ENCODE measurements around the gene GNG14.
"Not testable (repeated sequence)": the region's sequence is repeated elsewhere in the genome, so short reads cannot be mapped to it uniquely, and the experiment has no call there.

Gene GNG14

DNA sequence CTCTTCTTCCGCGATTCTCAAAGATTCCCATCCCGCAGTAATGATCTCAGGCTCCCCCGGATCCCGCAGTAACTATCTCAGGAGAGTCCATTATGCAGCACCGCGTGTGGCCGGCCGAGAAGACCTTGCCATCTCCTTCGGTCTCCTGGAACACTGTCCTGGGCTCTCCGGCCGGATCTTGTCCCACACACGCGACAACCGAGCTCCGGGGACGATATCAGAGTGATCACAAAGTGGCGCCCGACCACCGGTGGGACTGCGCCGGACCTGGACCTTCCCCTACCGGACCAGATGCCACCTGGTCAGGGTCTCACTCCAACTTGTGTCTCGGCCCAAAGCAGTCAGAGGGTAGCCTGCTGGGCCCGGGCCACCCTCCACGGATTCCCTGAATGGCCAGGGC is 45.3 kb upstream of the GNG14 start:
- Histone ChIP-seq H2BK15ac (ENCODE audit: low read depth, poor library complexity, severe bottlenecking) (no peak overlapping the region), H3K79me1 (replicated peaks; ENCODE audit: low read length, poor library complexity, severe bottlenecking) (no peaks in the 10 kb centered on the region), H3K4me3 (ENCODE audit: insufficient read depth in 1 of 2, low read depth in 1 of 2, low read length in 2 of 2) (peak overlapping the region in 1 of 2 experiments; percentile 8), H2BK120ac (ENCODE audit: low read depth, low read length) (no peak overlapping the region), H2BK5ac (ENCODE audit: low read depth, low read length, poor library complexity, severe bottlenecking) (no peak overlapping the region), H2AK5ac (ENCODE audit: low read length, severe bottlenecking) (no peak overlapping the region), H3K27me3 (ENCODE audit: control insufficient read depth in 1 of 2, insufficient read depth in 1 of 2, low read length in 2 of 2) (no peaks in the 10 kb centered on the region), H3K27ac (ENCODE audit: low read length, poor library complexity, severe bottlenecking) (no peak overlapping the region), H3K9ac (ENCODE audit: low read length) (no peak overlapping the region), H2BK12ac (ENCODE audit: low read length in 2 of 2) (no peak overlapping the region), H3K4ac (ENCODE audit: low read depth in 1 of 2, low read length in 2 of 2) (no peak overlapping the region), H3K18ac (ENCODE audit: low read depth in 1 of 2, low read length in 2 of 2) (no peak overlapping the region), H3K4me1 (ENCODE audit: control insufficient read depth, insufficient read depth, low read depth, low read length) (peaks cover 6% of the 10 kb centered on the region), H3K23ac (ENCODE audit: low read length in 2 of 2) (no peak overlapping the region), H4K8ac (ENCODE audit: low read length) (no peak overlapping the region), H3K4me2 (ENCODE audit: low read length, poor library complexity, severe bottlenecking) (no peak overlapping the region), H4K91ac (ENCODE audit: low read length) (no peak overlapping the region), H3K14ac (ENCODE audit: low read length in 2 of 2) (no peak overlapping the region), H2AFZ (ENCODE audit: low read depth, low read length) (no peak overlapping the region), H3K9me3 (ENCODE audit: control insufficient read depth, low read length) (no peaks in the 10 kb centered on the region), H3K36me3 (ENCODE audit: control insufficient read depth in 1 of 2, insufficient read depth in 2 of 2, low read depth in 1 of 2, low read length in 2 of 2) (peaks cover 0 to 9% of the 10 kb centered on the region in 2 experiments)
- WGBS, result 96% methylated on average over 26 of the region's 26 CpGs
- no peak for DNase-seq

DNA sequence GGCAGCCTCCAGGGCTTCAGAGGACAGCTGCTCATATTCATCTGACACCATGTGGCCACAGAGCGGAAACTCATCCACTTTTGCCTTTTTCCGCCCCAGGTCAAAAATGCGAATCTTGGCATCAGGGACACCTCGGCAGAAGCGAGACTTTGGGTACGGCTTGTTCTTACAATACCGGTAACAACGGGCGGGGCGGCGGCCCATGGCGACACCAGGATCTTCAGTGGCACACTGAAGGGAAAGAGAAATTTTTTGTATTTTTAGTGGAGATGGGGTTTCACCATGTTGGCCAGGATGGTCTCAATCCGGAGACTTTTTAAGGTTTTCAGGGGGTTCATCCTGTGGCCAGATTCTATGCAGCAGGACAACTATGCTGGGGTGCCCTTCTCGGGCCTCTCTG is 44.1 kb upstream of the GNG14 start:
- not testable (repeated sequence) for H4K8ac ChIP-seq (ENCODE audit: low read length); H3K14ac ChIP-seq (ENCODE audit: low read length in 2 of 2); H2BK12ac ChIP-seq (ENCODE audit: low read length in 2 of 2); H3K23ac ChIP-seq (ENCODE audit: low read length in 2 of 2); H3K9me3 ChIP-seq (ENCODE audit: control insufficient read depth, low read length); H3K9ac ChIP-seq (ENCODE audit: low read length); H3K4me2 ChIP-seq (ENCODE audit: low read length, poor library complexity, severe bottlenecking); H3K4me1 ChIP-seq (ENCODE audit: control insufficient read depth, insufficient read depth, low read depth, low read length); H3K4me3 ChIP-seq (ENCODE audit: insufficient read depth in 1 of 2, low read depth in 1 of 2, low read length in 2 of 2); H2BK15ac ChIP-seq (ENCODE audit: low read depth, poor library complexity, severe bottlenecking); H3K27me3 ChIP-seq (ENCODE audit: control insufficient read depth in 1 of 2, insufficient read depth in 1 of 2, low read length in 2 of 2); H3K4ac ChIP-seq (ENCODE audit: low read depth in 1 of 2, low read length in 2 of 2); H4K91ac ChIP-seq (ENCODE audit: low read length); H2AK5ac ChIP-seq (ENCODE audit: low read length, severe bottlenecking); H2BK120ac ChIP-seq (ENCODE audit: low read depth, low read length); DNase-seq; H2AFZ ChIP-seq (ENCODE audit: low read depth, low read length); H3K27ac ChIP-seq (ENCODE audit: low read length, poor library complexity, severe bottlenecking); H3K79me1 ChIP-seq (replicated peaks; ENCODE audit: low read length, poor library complexity, severe bottlenecking); H2BK5ac ChIP-seq (ENCODE audit: low read depth, low read length, poor library complexity, severe bottlenecking); H3K18ac ChIP-seq (ENCODE audit: low read depth in 1 of 2, low read length in 2 of 2)
- WGBS, result 97% methylated on average over 14 of the region's 14 CpGs
- H3K36me3 ChIP-seq (ENCODE audit: control insufficient read depth in 1 of 2, insufficient read depth in 2 of 2, low read depth in 1 of 2, low read length in 2 of 2), result peaks cover 0 to 17% of the 10 kb centered on the region in 2 experiments

DNA sequence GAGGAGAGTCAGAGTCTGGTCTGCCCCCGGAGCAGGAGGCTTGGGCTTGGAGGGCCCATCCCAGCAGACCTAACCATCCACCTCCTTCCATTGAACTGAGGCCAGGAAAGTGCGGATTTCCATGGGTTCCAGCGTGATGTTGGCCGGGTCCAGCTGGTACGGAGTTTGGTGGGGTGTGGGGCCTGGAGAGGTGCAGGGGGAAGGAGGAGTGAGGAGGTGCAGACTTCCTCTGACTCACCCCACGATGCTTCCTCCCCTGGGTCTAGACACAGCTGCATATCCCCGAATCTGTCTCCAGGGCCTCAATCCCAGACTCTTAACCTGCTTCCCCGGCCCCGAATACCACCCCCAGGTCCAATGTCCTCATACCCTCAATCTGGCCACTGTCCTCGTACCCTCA is 41.2 kb upstream of the GNG14 start:
- Histone ChIP-seq H3K9me3 (ENCODE audit: control insufficient read depth, low read length) (no peaks in the 10 kb centered on the region), H4K8ac (ENCODE audit: low read length) (no peak overlapping the region), H3K27me3 (ENCODE audit: control insufficient read depth in 1 of 2, insufficient read depth in 1 of 2, low read length in 2 of 2) (no peaks in the 10 kb centered on the region), H2BK12ac (ENCODE audit: low read length in 2 of 2) (no peak overlapping the region), H2AK5ac (ENCODE audit: low read length, severe bottlenecking) (no peak overlapping the region), H2BK5ac (ENCODE audit: low read depth, low read length, poor library complexity, severe bottlenecking) (no peak overlapping the region), H3K36me3 (ENCODE audit: control insufficient read depth in 1 of 2, insufficient read depth in 2 of 2, low read depth in 1 of 2, low read length in 2 of 2) (peaks cover 5 to 28% of the 10 kb centered on the region in 2 experiments), H3K9ac (ENCODE audit: low read length) (no peak overlapping the region), H3K79me1 (replicated peaks; ENCODE audit: low read length, poor library complexity, severe bottlenecking) (no peaks in the 10 kb centered on the region), H3K4me1 (ENCODE audit: control insufficient read depth, insufficient read depth, low read depth, low read length) (peaks cover 2% of the 10 kb centered on the region), H3K23ac (ENCODE audit: low read length in 2 of 2) (no peak overlapping the region), H3K4ac (ENCODE audit: low read depth in 1 of 2, low read length in 2 of 2) (no peak overlapping the region), H3K14ac (ENCODE audit: low read length in 2 of 2) (no peak overlapping the region), H3K4me2 (ENCODE audit: low read length, poor library complexity, severe bottlenecking) (no peak overlapping the region), H3K4me3 (ENCODE audit: insufficient read depth in 1 of 2, low read depth in 1 of 2, low read length in 2 of 2) (no peak overlapping the region), H3K18ac (ENCODE audit: low read depth in 1 of 2, low read length in 2 of 2) (no peak overlapping the region), H4K91ac (ENCODE audit: low read length) (no peak overlapping the region), H3K27ac (ENCODE audit: low read length, poor library complexity, severe bottlenecking) (no peak overlapping the region), H2BK15ac (ENCODE audit: low read depth, poor library complexity, severe bottlenecking) (no peak overlapping the region), H2AFZ (ENCODE audit: low read depth, low read length) (no peak overlapping the region), H2BK120ac (ENCODE audit: low read depth, low read length) (no peak overlapping the region)
- 98% methylated on average over 7 of the region's 10 CpGs for WGBS
- no peak for DNase-seq

DNA sequence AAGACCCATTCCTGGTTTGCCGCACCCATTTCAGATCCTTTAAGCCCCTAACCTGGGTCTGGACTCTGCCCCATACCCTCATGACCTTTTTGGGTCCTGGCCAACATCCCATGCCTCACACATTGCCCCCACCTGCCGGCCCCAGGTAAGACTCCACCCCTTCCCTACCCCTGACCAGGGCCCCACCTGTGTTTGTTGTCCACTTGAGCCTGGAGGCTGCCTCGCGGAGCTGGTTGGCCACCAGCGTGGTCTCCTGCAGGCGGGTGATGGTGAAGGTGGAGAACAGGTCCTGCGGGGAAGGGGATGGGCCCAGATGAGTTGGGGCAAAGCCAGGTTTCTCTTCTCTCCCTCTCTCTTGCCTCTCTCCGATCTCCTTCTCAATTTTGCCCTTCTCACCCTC is 40.8 kb upstream of the GNG14 start:
- H3K4me1 ChIP-seq (ENCODE audit: control insufficient read depth, insufficient read depth, low read depth, low read length), result peaks cover 2% of the 10 kb centered on the region
- H3K27me3 ChIP-seq (ENCODE audit: control insufficient read depth in 1 of 2, insufficient read depth in 1 of 2, low read length in 2 of 2), result no peaks in the 10 kb centered on the region
- H2BK12ac ChIP-seq (ENCODE audit: low read length in 2 of 2), result no peak overlapping the region
- no peak overlapping the region for H3K4ac ChIP-seq (ENCODE audit: low read depth in 1 of 2, low read length in 2 of 2)
- H2BK15ac ChIP-seq (ENCODE audit: low read depth, poor library complexity, severe bottlenecking), result no peak overlapping the region
- H4K91ac ChIP-seq (ENCODE audit: low read length), result no peak overlapping the region
- WGBS, result 96% methylated on average over 7 of the region's 8 CpGs
- peaks cover 8 to 30% of the 10 kb centered on the region in 2 experiments for H3K36me3 ChIP-seq (ENCODE audit: control insufficient read depth in 1 of 2, insufficient read depth in 2 of 2, low read depth in 1 of 2, low read length in 2 of 2)
- no peak overlapping the region for H3K23ac ChIP-seq (ENCODE audit: low read length in 2 of 2)
- no peak overlapping the region for H2BK120ac ChIP-seq (ENCODE audit: low read depth, low read length)
- H3K18ac ChIP-seq (ENCODE audit: low read depth in 1 of 2, low read length in 2 of 2), result no peak overlapping the region
- no peak overlapping the region for H3K4me3 ChIP-seq (ENCODE audit: insufficient read depth in 1 of 2, low read depth in 1 of 2, low read length in 2 of 2)
- no peak overlapping the region for H2AK5ac ChIP-seq (ENCODE audit: low read length, severe bottlenecking)
- H3K27ac ChIP-seq (ENCODE audit: low read length, poor library complexity, severe bottlenecking), result no peak overlapping the region
- H3K9ac ChIP-seq (ENCODE audit: low read length), result no peak overlapping the region
- H2BK5ac ChIP-seq (ENCODE audit: low read depth, low read length, poor library complexity, severe bottlenecking), result no peak overlapping the region
- H3K79me1 ChIP-seq (replicated peaks; ENCODE audit: low read length, poor library complexity, severe bottlenecking), result no peaks in the 10 kb centered on the region
- no peak overlapping the region for H4K8ac ChIP-seq (ENCODE audit: low read length)
- H3K14ac ChIP-seq (ENCODE audit: low read length in 2 of 2), result no peak overlapping the region
- H3K9me3 ChIP-seq (ENCODE audit: control insufficient read depth, low read length), result no peaks in the 10 kb centered on the region
- H2AFZ ChIP-seq (ENCODE audit: low read depth, low read length), result no peak overlapping the region
- H3K4me2 ChIP-seq (ENCODE audit: low read length, poor library complexity, severe bottlenecking), result no peak overlapping the region
- DNase-seq, result no peak

Data from mesenchymal stem cell (in vitro differentiated cells and primary cell).